ENCODE data around the gene IRF4. TPM values are rescaled to one million over a fixed set of nuclear protein-coding genes. Genes with fewer than 3 reads are reported as not detected.

Gene IRF4
- total RNA-seq, 1 donor from 2014 or later: 0.11 TPM

- no peak overlapping the region for H3K27ac ChIP-seq
- no peaks in the 10 kb centered on the region for H3K9me3 ChIP-seq (ENCODE audit: low read depth)
- no peak overlapping the region for H3K9ac ChIP-seq
- Mint-ChIP-seq H3K27me3 (ENCODE audit: insufficient read depth, low read depth) (peaks cover 39% of the 10 kb centered on the region), H3K4me3 (no peak overlapping the region), H3K4me1 (peaks cover 13% of the 10 kb centered on the region), H3K36me3 (no peaks in the 10 kb centered on the region), H3K9me3 (no peaks in the 10 kb centered on the region), H3K27ac (no peak overlapping the region)
- H3K27me3 ChIP-seq: peaks cover 81% of the 10 kb centered on the region
- no peak for DNase-seq (ENCODE audit: low spot score)
- H3K4me3 ChIP-seq: no peak overlapping the region
- no peaks in the 10 kb centered on the region for H3K79me2 ChIP-seq (ENCODE audit: low read depth)
- H3K36me3 ChIP-seq: no peaks in the 10 kb centered on the region
- H3K4me1 ChIP-seq: peaks cover 4% of the 10 kb centered on the region
- H4K20me1 ChIP-seq (ENCODE audit: low read depth): peaks cover 17% of the 10 kb centered on the region
- no peak overlapping the region for H3K4me2 ChIP-seq
- TF ChIP-seq EZH2 (IDR thresholded peaks at IDR 0.05) (no peak), EZH2phosphoT487 (IDR thresholded peaks at IDR 0.05) (no peak), CTCF (IDR thresholded peaks at IDR 0.05) (no peak)
- H3F3A ChIP-seq (ENCODE audit: low read depth): peaks cover 13% of the 10 kb centered on the region
- no peak overlapping the region for H2AFZ ChIP-seq (replicated peaks)
Observed at GRCh38 chr6:395432-396125, 4.0 kb downstream of the IRF4 start.

- Histone ChIP-seq H4K20me1 (ENCODE audit: low read depth) (peaks cover 14% of the 10 kb centered on the region), H3K4me2 (no peak overlapping the region), H2AFZ (replicated peaks) (no peak overlapping the region), H3K79me2 (ENCODE audit: low read depth) (no peaks in the 10 kb centered on the region), H3K4me1 (peaks cover 4% of the 10 kb centered on the region), H3K4me3 (no peak overlapping the region), H3K27me3 (peaks cover 75% of the 10 kb centered on the region), H3K9me3 (ENCODE audit: low read depth) (no peaks in the 10 kb centered on the region), H3K27ac (no peak overlapping the region), H3K36me3 (no peaks in the 10 kb centered on the region), H3F3A (ENCODE audit: low read depth) (peaks cover 7% of the 10 kb centered on the region), H3K9ac (no peak overlapping the region)
- Mint-ChIP-seq H3K36me3 (no peaks in the 10 kb centered on the region), H3K27ac (no peak overlapping the region), H3K9me3 (no peaks in the 10 kb centered on the region), H3K27me3 (ENCODE audit: insufficient read depth, low read depth) (peaks cover 35% of the 10 kb centered on the region), H3K4me3 (no peak overlapping the region), H3K4me1 (peaks cover 8% of the 10 kb centered on the region)
- no peak for DNase-seq (ENCODE audit: low spot score)
- TF ChIP-seq EZH2 (IDR thresholded peaks at IDR 0.05) (no peak), CTCF (IDR thresholded peaks at IDR 0.05) (no peak), EZH2phosphoT487 (IDR thresholded peaks at IDR 0.05) (no peak)
Observed at GRCh38 chr6:396126-396520, 4.6 kb downstream of the IRF4 start.

GRCh38 chr6:397056-397455, 5.5 kb downstream of the IRF4 start:
- no peaks in the 10 kb centered on the region for H3K79me2 ChIP-seq (ENCODE audit: low read depth)

More at GRCh38 chr6:397056-397455, 5.5 kb downstream of the IRF4 start:
- H3K4me1 ChIP-seq: peaks cover 4% of the 10 kb centered on the region
- peaks cover 10% of the 10 kb centered on the region for H4K20me1 ChIP-seq (ENCODE audit: low read depth)
- H3K27ac Mint-ChIP-seq: no peak overlapping the region
- H3K4me3 ChIP-seq: no peak overlapping the region
- no peak overlapping the region for H3K27ac ChIP-seq
- TF ChIP-seq CTCF (IDR thresholded peaks at IDR 0.05): no peak
- no peak for TF ChIP-seq EZH2phosphoT487 (IDR thresholded peaks at IDR 0.05)
- TF ChIP-seq EZH2 (IDR thresholded peaks at IDR 0.05): no peak
- no peak for DNase-seq (ENCODE audit: low spot score)
- no peak overlapping the region for H2AFZ ChIP-seq (replicated peaks)
- peaks cover 31% of the 10 kb centered on the region for H3K27me3 Mint-ChIP-seq (ENCODE audit: insufficient read depth, low read depth)
- no peak overlapping the region for H3K9ac ChIP-seq
- H3K36me3 Mint-ChIP-seq: no peaks in the 10 kb centered on the region
- no peaks in the 10 kb centered on the region for H3F3A ChIP-seq (ENCODE audit: low read depth)
- H3K36me3 ChIP-seq: no peaks in the 10 kb centered on the region
- no peak overlapping the region for H3K4me3 Mint-ChIP-seq
- H3K4me1 Mint-ChIP-seq: peaks cover 7% of the 10 kb centered on the region
- H3K27me3 ChIP-seq: peaks cover 66% of the 10 kb centered on the region
- H3K9me3 ChIP-seq (ENCODE audit: low read depth): no peaks in the 10 kb centered on the region
- no peaks in the 10 kb centered on the region for H3K9me3 Mint-ChIP-seq
- H3K4me2 ChIP-seq: no peak overlapping the region
